PC-9 (cell line): ENCODE measurements around the gene PIN1. TPM values are rescaled to one million over a fixed set of nuclear protein-coding genes. Genes with fewer than 3 reads are reported as not detected.

Experiments used
- BruUV-seq: library from RNA; stranded (reverse); fragments of 400-500 nt; replicated peaks from 2 replicates; lab custom pipeline; 2021; lab: Mats Ljungman, UMichigan
- CTCF ChIA-PET: fragments of 300-600 bp; sonication (Branson Sonifier 250); formaldehyde crosslinking; loops from one replicate; lab custom pipeline; 2022; ENCODE audit warnings: antibody characterized with exemption; lab: Charles Lee
- POLR2A ChIA-PET: fragments of 300-600 bp; sonication (Branson Sonifier 250); formaldehyde crosslinking; loops from one replicate; lab custom pipeline; 2022; ENCODE audit warnings: antibody characterized with exemption; ENCODE audit not compliant: unreplicated experiment; lab: Charles Lee
- DNase-seq, 2 experiments: peaks; one replicate each; pipeline versions ENCODE4 v3.0.0 to v3.0.0-alpha.2; 2015 to 2022; ENCODE audit warnings: mixed read lengths in 1 of 2
- H2AFZ ChIP-seq: fragments of 200-600 bp; sonication (generic); 2 replicates; pipeline ENCODE4 v1.8.1; 2017; ENCODE audit warnings: antibody characterized with exemption
- H3F3A ChIP-seq: fragments of 200-600 bp; sonication (generic); 2 replicates; pipeline ENCODE4 v1.8.1; 2017; ENCODE audit warnings: antibody characterized with exemption, mild to moderate bottlenecking, low read depth; ENCODE audit not compliant: insufficient read depth
- H3K27ac ChIP-seq: fragments of 200-600 bp; sonication (generic); 2 replicates; pipeline ENCODE4 v1.6.1; 2016; ENCODE audit warnings: mixed run types
- H3K27me3 ChIP-seq: fragments of 200-600 bp; sonication (generic); 2 replicates; pipeline ENCODE4 v1.6.1; 2016; ENCODE audit warnings: low read depth, mixed run types; ENCODE audit not compliant: insufficient read depth
- H3K36me3 ChIP-seq: fragments of 200-600 bp; sonication (generic); 2 replicates; pipeline ENCODE4 v1.6.1; 2016; ENCODE audit warnings: low read depth, mixed run types
- H3K4me1 ChIP-seq: fragments of 200-600 bp; sonication (generic); replicated peaks from 2 replicates; pipeline ENCODE4 v1.6.1; 2016; ENCODE audit warnings: mixed run types; ENCODE audit not compliant: insufficient read depth
- H3K4me2 ChIP-seq: fragments of 200-600 bp; sonication (generic); 2 replicates; pipeline ENCODE4 v1.6.1; 2017; ENCODE audit warnings: mixed run types
- H3K4me3 ChIP-seq: fragments of 200-600 bp; sonication (generic); 2 replicates; pipeline ENCODE4 v1.6.1; 2016; ENCODE audit warnings: mixed run types
- H3K79me2 ChIP-seq: fragments of 200-600 bp; sonication (generic); 2 replicates; pipeline ENCODE4 v1.6.1; 2017; ENCODE audit warnings: low read depth, mixed run types
- H3K9me2 ChIP-seq: fragments of 200-600 bp; sonication (generic); 2 replicates; pipeline ENCODE4 v1.8.1; 2017; ENCODE audit warnings: mild to moderate bottlenecking; ENCODE audit not compliant: insufficient read depth
- H3K9me3 ChIP-seq: fragments of 200-600 bp; sonication (generic); 2 replicates; pipeline ENCODE4 v1.8.1; 2016; ENCODE audit warnings: low read depth; ENCODE audit not compliant: insufficient read depth
- H4K20me1 ChIP-seq: fragments of 200-600 bp; sonication (generic); 2 replicates; pipeline ENCODE4 v1.8.1; 2017; ENCODE audit not compliant: insufficient read depth
- EZH2 ChIP-seq: fragments of 200-600 bp; sonication (generic); IDR thresholded peaks from 2 replicates; pipeline ENCODE4 v1.8.0; 2017; ENCODE audit warnings: antibody characterized with exemption, low read depth
- intact Hi-C: fragments of 100-400 bp; cut with micrococcal nuclease; formaldehyde crosslinking; loops from one replicate; pipeline ENCODE4 v1.10.0; 2022; ENCODE audit not compliant: unreplicated experiment
- total RNA-seq: library from RNA; stranded (reverse); gene quantifications from 2 replicates; pipeline ENCODE4 v1.2.3, GENCODE V29; 2021
- TF ChIP-seq, protein P1 (sequence below): fragments of 200-600 bp; sonication (generic); conservative IDR thresholded peaks from 2 replicates; pipeline ENCODE4 v1.6.1; 2017; ENCODE audit warnings: mixed run types, antibody characterized with exemption, mild to moderate bottlenecking, moderate library complexity

Gene PIN1
- total RNA-seq, 1 experiment from 2014 or later: 74.1 TPM

DNA sequence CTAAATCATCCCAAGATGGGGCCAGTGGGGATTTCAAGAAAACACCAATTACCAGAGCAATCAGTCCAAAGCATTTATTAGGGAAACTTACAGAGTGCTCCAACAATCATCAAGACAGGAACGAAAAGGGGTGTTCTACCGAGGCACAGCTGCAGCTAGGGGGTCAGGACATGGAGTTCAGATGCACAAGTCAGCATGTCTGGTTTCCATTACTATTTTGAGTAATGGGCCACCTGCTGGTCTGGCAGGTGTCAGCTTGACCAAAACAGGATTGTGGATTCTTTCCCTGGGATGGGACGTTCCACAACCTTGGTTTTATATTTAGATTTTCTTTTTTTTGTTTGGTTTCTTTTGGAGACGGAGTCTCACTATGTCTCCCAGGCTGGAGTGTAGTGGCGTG, 11.3 kb upstream of the PIN1 start:
- Histone ChIP-seq H3K27me3 (no peaks in the 10 kb centered on the region), H3K9me2 (no peaks in the 10 kb centered on the region), H3K4me3 (no peak overlapping the region), H2AFZ (no peak overlapping the region), H3K4me1 (peaks cover 18% of the 10 kb centered on the region), H3K36me3 (no peaks in the 10 kb centered on the region), H3K9me3 (no peaks in the 10 kb centered on the region), H3K79me2 (peaks cover 33% of the 10 kb centered on the region), H4K20me1 (peaks cover 5% of the 10 kb centered on the region; the same call in 1 of the 2 replicates), H3K4me2 (no peak overlapping the region), H3F3A (peaks cover 16% of the 10 kb centered on the region), H3K27ac (no peak overlapping the region)
- intact Hi-C loops: no loop called here
- no TSS peak for BruUV-seq
- ChIA-PET POLR2A (no interaction called here), CTCF (no interaction called here)
- TF ChIP-seq EZH2: no peak
- TF ChIP-seq, protein P1, sequence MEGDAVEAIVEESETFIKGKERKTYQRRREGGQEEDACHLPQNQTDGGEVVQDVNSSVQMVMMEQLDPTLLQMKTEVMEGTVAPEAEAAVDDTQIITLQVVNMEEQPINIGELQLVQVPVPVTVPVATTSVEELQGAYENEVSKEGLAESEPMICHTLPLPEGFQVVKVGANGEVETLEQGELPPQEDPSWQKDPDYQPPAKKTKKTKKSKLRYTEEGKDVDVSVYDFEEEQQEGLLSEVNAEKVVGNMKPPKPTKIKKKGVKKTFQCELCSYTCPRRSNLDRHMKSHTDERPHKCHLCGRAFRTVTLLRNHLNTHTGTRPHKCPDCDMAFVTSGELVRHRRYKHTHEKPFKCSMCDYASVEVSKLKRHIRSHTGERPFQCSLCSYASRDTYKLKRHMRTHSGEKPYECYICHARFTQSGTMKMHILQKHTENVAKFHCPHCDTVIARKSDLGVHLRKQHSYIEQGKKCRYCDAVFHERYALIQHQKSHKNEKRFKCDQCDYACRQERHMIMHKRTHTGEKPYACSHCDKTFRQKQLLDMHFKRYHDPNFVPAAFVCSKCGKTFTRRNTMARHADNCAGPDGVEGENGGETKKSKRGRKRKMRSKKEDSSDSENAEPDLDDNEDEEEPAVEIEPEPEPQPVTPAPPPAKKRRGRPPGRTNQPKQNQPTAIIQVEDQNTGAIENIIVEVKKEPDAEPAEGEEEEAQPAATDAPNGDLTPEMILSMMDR: no peak
- no peak for DNase-seq

DNA sequence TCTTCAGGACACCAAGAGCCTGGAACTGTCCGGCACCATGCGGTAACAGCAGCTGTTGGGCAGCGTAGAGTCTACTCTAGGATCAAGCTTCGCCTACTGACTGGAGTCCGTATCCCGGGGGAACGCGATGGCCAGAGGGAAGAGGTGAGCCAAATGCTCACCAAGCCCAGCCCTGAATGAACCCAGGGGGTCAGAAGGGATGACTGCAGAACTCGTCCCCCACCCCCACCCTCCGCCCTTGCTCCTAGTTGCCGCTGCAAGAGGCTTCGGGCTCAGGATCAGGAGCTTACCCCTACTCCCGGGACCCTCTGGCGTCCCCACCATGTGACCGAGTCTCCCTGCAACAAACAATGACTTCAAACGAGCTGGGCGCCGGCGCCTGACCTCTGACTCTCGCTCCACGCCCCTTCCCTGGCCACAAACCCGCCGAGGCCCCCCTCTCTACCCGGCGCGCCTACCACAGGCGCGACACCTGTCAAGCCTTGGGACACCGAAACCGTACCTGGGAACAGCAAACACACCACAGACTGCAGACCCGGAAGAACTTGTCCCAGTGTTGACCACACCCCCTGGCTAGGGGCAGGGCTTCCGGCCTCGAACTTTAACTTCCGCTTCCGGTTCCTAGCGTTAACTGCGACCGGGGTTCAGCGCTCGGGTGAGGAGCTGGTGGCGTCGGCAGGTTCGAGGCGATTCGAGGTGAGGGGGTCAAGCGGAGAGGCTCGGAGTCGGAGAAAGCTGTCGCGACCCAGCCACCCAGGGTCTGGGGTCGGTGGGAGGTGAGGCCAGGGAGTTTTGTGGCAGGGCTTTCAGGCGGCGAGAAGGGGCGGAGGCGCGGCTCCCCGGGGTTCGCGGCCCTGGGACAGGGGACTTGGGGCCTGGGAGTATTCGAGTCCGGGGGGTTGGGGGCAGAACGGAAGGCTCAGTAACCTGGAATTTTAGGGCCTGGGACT, 7.6 kb upstream of the PIN1 start, which contains the start of gene UBL5:
Gene UBL5, plus strand, starts transcription at position 630 of the 950 bp plus-strand sequence. CDS start 420 bp downstream, outside the sequence.
- Histone ChIP-seq H4K20me1 (peaks cover 12% of the 10 kb centered on the region; the same call in 1 of the 2 replicates), H3K27me3 (no peaks in the 10 kb centered on the region), H3K36me3 (no peaks in the 10 kb centered on the region; the same call in 1 of the 2 replicates), H3K79me2 (peaks cover 49% of the 10 kb centered on the region), H3F3A (peaks cover 9% of the 10 kb centered on the region), H3K4me3 (peak within 1 kb of the TSS; percentile 81), H3K4me2 (peak within 1 kb of the TSS; percentile 97), H3K27ac (peak within 1 kb of the TSS; percentile 66), H3K4me1 (peaks cover 16% of the 10 kb centered on the region), H3K9me2 (no peaks in the 10 kb centered on the region), H2AFZ (peak within 1 kb of the TSS; percentile 85), H3K9me3 (no peaks in the 10 kb centered on the region)
- TF ChIP-seq, protein P1: no peak
- no peak for TF ChIP-seq EZH2
- ChIA-PET POLR2A (interaction anchor here (0.6 kb wide), 1 partner anchor 9 kb away, joined by 10 read pairs; no protein-coding TSS in a partner anchor), CTCF (interaction anchor here (0.5 to 0.7 kb wide), 2 partner anchors 9 to 30 kb away, joined by 4 to 10 read pairs; no protein-coding TSS in a partner anchor)
- BruUV-seq: TSS peak; percentile 68
- intact Hi-C loops: no loop called here
- peak; percentile 87 to 89 for DNase-seq

DNA sequence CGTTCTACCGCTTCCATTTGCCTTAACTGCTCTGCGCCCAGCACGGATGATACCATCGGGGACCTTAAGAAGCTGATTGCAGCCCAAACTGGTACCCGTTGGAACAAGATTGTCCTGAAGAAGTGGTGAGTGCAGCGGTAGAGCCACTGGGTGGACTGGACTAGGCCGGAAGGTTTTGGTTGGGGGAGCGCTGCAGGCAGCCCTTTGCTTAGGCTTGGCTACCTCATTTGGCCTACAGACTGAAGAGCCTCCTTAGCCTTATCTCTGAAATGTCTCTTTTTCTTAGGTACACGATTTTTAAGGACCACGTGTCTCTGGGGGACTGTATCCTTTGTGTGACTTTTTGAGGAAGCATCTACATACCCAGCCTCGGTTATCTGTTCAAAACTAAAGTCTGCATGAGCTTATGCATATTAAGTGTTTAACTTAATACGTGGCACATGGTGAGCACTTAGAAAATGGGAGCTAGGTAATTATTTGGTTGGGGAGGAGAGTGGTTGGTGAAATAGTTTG, 6.5 kb upstream of the PIN1 start:
- no peak overlapping the region for H3K27ac ChIP-seq
- POLR2A ChIA-PET: no interaction called here
- intact Hi-C loops: no loop called here
- no peaks in the 10 kb centered on the region for H3K9me2 ChIP-seq
- H3K4me1 ChIP-seq: peaks cover 16% of the 10 kb centered on the region
- H3K36me3 ChIP-seq: no peaks in the 10 kb centered on the region; the same call in 1 of the 2 replicates
- H3K4me2 ChIP-seq: peak overlapping the region; percentile 97
- H3K4me3 ChIP-seq: peak overlapping the region; percentile 81
- H3K79me2 ChIP-seq: peaks cover 49% of the 10 kb centered on the region
- H3K27me3 ChIP-seq: no peaks in the 10 kb centered on the region
- BruUV-seq: TSS peak; percentile 66
- H3K9me3 ChIP-seq: no peaks in the 10 kb centered on the region
- H3F3A ChIP-seq: peaks cover 13% of the 10 kb centered on the region
- no peak overlapping the region for H2AFZ ChIP-seq
- TF ChIP-seq, protein P1: no peak
- TF ChIP-seq EZH2: no peak
- no peak for DNase-seq
- peaks cover 12% of the 10 kb centered on the region; the same call in 1 of the 2 replicates for H4K20me1 ChIP-seq
- CTCF ChIA-PET: interaction anchor here (0.7 kb wide), 1 partner anchor 8 kb away, joined by 4 read pairs; no protein-coding TSS in a partner anchor
